Upper lobe of left lung (tissue), 6 donors: ENCODE data around the gene MON1B. TPM values are rescaled to one million over a fixed set of nuclear protein-coding genes. Genes with fewer than 3 reads are reported as not detected.

Source experiments
- ATAC-seq, 2 donors: fragments of 200-7000 bp; cut with Tn5 transposase; one replicate each; pipeline ENCODE4 v1.9.1; 2022; ENCODE audit warnings: mild to moderate bottlenecking in 2 of 2, moderate library complexity in 2 of 2; ENCODE audit not compliant: low FRiP score in 2 of 2
- DNase-seq, 2 donors: peaks; one replicate each; pipeline ENCODE4 v3.0.0-alpha.2; 2019 to 2020
- H3K27ac ChIP-seq, 4 donors: fragments of 200-600 bp; sonication (generic); one replicate each; pipeline ENCODE4 v1.5.1; 2016 to 2019
- H3K27me3 ChIP-seq, 4 donors: fragments of 200-600 bp; sonication (generic); one replicate each; pipeline ENCODE4 v1.5.1; 2017 to 2019
- H3K36me3 ChIP-seq, 4 donors: fragments of 200-600 bp; sonication (generic); one replicate each; pipeline ENCODE4 v1.5.1; 2016 to 2019
- H3K4me1 ChIP-seq, 4 donors: fragments of 200-600 bp; sonication (generic); one replicate each; pipeline ENCODE4 v1.5.1; 2018 to 2019
- H3K4me3 ChIP-seq, 4 donors: fragments of 200-600 bp; sonication (generic); one replicate each; pipeline ENCODE4 v1.5.1; 2017 to 2019; ENCODE audit warnings: mild to moderate bottlenecking in 2 of 4, moderate library complexity in 1 of 4
- H3K9me3 ChIP-seq, 4 donors: fragments of 200-600 bp; sonication (generic); one replicate each; pipeline ENCODE4 v1.5.1; 2018 to 2019
- EP300 ChIP-seq, 4 donors: sonication (generic); formaldehyde crosslinking; IDR thresholded peaks; one replicate each; pipeline ENCODE4 v1.5.1; 2017; ENCODE audit warnings: antibody characterized with exemption in 4 of 4, control low read depth in 2 of 4
- POLR2A ChIP-seq, 4 donors: fragments of 450-650 bp; IDR thresholded peaks; one replicate each; pipeline ENCODE4 v1.5.1; 2016 to 2017; ENCODE audit warnings: antibody characterized with exemption in 4 of 4, mild to moderate bottlenecking in 2 of 4
- POLR2AphosphoS5 ChIP-seq, 2 donors: sonication (generic); formaldehyde crosslinking; IDR thresholded peaks; one replicate each; pipeline ENCODE4 v1.5.1; 2017; ENCODE audit warnings: antibody characterized with exemption in 2 of 2
- WGBS, 2 donors: methylation state at CpG; one replicate each; pipeline ENCODE4 v1.1.5; 2017 to 2018; 5-methylcytosine and 5-hydroxymethylcytosine counted together
- total RNA-seq, 6 donors: library from RNA; depleted of rRNA in 4 of 6; stranded (reverse); fragments of >200 nt in 4 of 6; gene quantifications; one replicate each; pipeline versions ENCODE4 v1.1.0 to v1.2.1, GENCODE V29; 2016 to 2021
- TF ChIP-seq, protein P1 (sequence below), 6 experiments: fragments of 450-650 bp in 4 of 6; fragments of 200-600 bp in 2 of 6; sonication (generic) in 2 of 6; IDR thresholded peaks; one replicate each; pipeline ENCODE4 v1.5.1; 2016 to 2019; ENCODE audit warnings: antibody characterized with exemption in 6 of 6
- donor health status: DM: no; HTN: no; CAD: no; lungs with moderate emphysema.
- donor health status: DM: no; HTN: yes; CAD: no; lungs with severe emphysema.

MON1B gene
- total RNA-seq, 6 donors from 2014 or later, result 32.1 to 75.2 (median 52.5) TPM

DNA sequence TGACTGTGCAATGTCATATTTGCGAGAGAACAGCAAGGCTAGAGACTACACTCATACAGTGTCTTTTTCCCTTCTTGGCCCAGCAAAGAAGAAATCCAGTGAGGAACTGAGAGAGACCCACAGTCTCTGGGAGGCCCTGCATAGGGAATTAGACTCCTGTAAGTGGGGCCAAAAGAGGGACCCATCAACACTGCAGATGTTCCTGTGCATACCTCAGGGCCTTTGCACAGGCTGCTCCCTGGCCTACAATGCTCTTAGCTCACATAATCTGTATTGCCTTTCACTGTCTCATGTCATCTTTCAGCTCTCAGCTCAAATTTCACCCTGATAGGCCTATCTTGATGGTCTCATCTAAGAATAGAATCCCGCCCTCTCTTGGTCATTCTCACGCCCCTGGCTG is 17.4 kb downstream of the MON1B start:
- H3K4me3 ChIP-seq, result no peak overlapping the region
- WGBS, 2 donors, result 91 to 95% methylated on average over 3 of the region's 3 CpGs
- DNase-seq, result no peak
- TF ChIP-seq EP300 (IDR thresholded peaks at IDR 0.05) (no peak), POLR2A (IDR thresholded peaks at IDR 0.05) (no peak), POLR2AphosphoS5 (IDR thresholded peaks at IDR 0.05) (no peak)
- TF ChIP-seq, protein P1, sequence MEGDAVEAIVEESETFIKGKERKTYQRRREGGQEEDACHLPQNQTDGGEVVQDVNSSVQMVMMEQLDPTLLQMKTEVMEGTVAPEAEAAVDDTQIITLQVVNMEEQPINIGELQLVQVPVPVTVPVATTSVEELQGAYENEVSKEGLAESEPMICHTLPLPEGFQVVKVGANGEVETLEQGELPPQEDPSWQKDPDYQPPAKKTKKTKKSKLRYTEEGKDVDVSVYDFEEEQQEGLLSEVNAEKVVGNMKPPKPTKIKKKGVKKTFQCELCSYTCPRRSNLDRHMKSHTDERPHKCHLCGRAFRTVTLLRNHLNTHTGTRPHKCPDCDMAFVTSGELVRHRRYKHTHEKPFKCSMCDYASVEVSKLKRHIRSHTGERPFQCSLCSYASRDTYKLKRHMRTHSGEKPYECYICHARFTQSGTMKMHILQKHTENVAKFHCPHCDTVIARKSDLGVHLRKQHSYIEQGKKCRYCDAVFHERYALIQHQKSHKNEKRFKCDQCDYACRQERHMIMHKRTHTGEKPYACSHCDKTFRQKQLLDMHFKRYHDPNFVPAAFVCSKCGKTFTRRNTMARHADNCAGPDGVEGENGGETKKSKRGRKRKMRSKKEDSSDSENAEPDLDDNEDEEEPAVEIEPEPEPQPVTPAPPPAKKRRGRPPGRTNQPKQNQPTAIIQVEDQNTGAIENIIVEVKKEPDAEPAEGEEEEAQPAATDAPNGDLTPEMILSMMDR (IDR thresholded peaks at IDR 0.05), result no peak
- H3K4me1 ChIP-seq, result peaks cover 0 to 18% (median 13%) of the 10 kb centered on the region in 4 donors
- H3K9me3 ChIP-seq, result no peaks in the 10 kb centered on the region
- H3K27ac ChIP-seq, result no peak overlapping the region
- H3K27me3 ChIP-seq, result no peaks in the 10 kb centered on the region
- H3K36me3 ChIP-seq, result no peaks in the 10 kb centered on the region
- no peak for ATAC-seq

DNA sequence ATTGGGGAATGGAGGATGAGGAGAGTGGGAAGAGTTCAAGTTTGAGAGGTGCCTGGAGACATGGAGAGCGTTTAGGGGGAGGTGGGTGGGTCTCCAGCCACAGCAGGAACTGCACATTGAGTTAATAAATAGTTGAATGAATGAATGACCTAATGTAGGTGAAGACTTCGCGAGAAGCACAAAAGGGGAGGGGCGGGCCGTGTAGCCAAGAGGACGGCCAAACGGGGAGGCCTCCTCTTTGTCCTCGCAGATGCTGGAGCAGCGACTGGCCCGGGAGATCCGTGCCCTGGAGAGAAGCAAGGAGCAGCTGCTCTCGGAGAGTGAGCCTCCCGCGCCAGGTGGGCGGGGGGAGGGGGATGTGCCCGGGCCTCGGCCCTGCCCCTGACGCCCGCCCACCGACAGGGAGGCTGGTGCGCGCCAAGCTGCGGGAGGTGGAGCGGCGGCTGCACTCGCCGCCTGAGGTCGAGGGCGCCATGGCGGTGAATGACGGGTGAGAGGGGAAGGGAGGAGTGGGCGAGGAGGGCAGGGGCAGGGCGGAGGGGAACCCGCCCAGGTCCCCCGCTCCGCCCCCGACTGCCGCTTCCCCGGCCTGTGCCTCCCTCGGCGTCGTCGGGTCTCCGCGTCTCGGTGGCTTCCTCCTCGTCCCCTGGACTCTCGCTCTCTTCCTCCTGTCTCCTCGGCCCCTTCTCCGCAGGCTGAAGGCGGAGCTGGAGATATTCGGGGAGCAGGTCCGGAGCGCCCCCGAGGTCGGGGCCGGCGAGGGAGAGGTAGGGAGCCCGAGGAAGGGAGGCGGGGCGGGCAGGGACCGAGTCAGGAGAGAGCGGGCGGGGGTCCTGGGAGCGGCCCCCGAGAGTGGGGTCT is 21.1 kb downstream of the MON1B start:
- H3K27ac ChIP-seq, result peak overlapping the region; percentile 61 to 80 (median 80)
- H3K9me3 ChIP-seq, result no peaks in the 10 kb centered on the region
- peaks cover 0 to 24% (median 15%) of the 10 kb centered on the region in 4 donors for H3K4me1 ChIP-seq
- H3K36me3 ChIP-seq, result no peaks in the 10 kb centered on the region
- DNase-seq (peak; percentile 65 to 91), ATAC-seq (peak; percentile 70 to 71)
- WGBS, 2 donors, result 3 to 4% methylated on average over 32 to 47 of the region's 66 CpGs
- no peaks in the 10 kb centered on the region for H3K27me3 ChIP-seq
- peak overlapping the region; percentile 27 to 77 (median 64) for H3K4me3 ChIP-seq
- TF ChIP-seq POLR2A (IDR thresholded peaks at IDR 0.05) (peak in 2 of 4 donors; percentile 2 to 35), EP300 (IDR thresholded peaks at IDR 0.05) (no peak), POLR2AphosphoS5 (IDR thresholded peaks at IDR 0.05) (peak; percentile 39 to 51)
- TF ChIP-seq, protein P1 (IDR thresholded peaks at IDR 0.05), result peak in 3 of 6 experiments; percentile 13 to 34 (median 15)

DNA sequence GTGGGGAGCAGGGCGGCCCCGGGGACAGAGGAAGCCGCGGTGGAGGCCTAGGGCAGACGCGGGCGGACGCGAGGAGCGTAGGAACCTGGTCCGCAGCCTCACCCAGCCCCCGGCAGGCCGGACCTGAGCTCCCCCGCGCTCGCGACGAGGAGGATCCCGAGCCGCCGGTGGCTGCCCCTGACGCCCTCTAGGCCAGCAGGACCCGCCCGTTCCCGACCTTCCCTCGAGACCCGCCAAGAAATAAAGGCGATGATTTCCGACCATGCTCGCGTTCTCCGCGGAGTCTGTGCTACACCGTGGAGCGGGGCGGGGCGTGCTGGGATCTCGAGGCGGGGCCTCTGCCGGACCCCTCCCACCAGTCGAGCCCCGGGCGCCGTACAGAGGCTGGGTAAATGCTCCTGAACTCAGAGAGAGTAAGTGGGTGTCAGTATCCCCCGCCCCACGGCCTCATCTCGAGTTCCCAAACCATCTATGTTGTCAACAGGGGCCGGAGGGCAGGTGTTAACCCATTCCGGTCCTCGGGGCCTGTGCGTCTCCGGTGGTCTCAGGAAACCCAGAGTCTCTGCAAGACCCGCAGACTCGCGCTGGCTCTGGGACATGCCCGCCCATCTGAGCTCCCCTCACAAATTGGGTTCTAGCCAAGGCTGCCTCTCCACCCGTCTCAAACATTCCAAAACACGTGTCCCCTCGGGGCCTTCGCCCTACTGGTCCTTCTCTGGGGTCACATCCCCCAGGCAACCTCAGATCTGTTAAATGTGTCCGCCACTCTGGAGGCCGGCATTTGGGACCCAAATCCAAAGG is 22.0 kb downstream of the MON1B start:
- ATAC-seq (peak; percentile 89 to 91), DNase-seq (peak; percentile 69 to 94)
- no peaks in the 10 kb centered on the region for H3K9me3 ChIP-seq
- WGBS, 2 donors, result 21 to 47% methylated on average over 3 to 50 of the region's 62 CpGs
- H3K27me3 ChIP-seq, result no peaks in the 10 kb centered on the region
- TF ChIP-seq EP300 (IDR thresholded peaks at IDR 0.05), result no peak
- no peaks in the 10 kb centered on the region for H3K36me3 ChIP-seq
- H3K4me3 ChIP-seq, result peak overlapping the region; percentile 27 to 77 (median 64)
- peak overlapping the region; percentile 61 to 80 (median 80) for H3K27ac ChIP-seq
- H3K4me1 ChIP-seq, result peaks cover 0 to 24% (median 15%) of the 10 kb centered on the region in 4 donors

DNA sequence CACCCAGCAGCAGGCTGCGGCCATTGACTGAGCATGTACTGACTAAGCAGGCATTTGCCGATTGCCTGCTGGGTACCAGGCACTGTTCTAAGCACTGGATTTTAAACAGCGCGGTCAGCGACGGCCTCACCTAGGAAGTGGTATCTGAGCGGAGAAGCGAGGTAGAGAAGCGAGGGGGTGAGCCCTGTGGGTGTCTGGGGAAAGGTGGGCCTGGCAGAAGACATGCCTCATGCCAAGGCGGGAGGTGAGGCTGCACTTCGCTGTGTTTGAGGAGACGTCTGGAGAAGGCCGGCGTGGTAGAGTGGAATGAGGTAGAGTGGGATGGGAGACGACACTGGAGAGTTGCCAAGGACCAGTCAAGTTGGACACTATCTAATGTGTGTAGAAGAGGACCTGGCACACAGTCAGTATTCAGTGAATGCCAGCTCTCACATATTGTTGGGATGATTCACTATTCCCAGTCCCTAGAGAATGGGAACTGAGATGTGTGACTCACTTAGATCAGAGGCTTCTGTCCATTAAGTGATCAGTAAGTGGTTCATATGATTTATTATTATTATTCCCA is 22.6 kb downstream of the MON1B start:
- no peak overlapping the region for H3K4me3 ChIP-seq
- H3K9me3 ChIP-seq, result no peaks in the 10 kb centered on the region
- no peak overlapping the region for H3K27ac ChIP-seq
- no peak for DNase-seq
- no peaks in the 10 kb centered on the region for H3K27me3 ChIP-seq
- 89 to 92% methylated on average over 14 to 15 of the region's 15 CpGs for WGBS, 2 donors
- peak; percentile 8 to 46 for ATAC-seq
- no peaks in the 10 kb centered on the region for H3K36me3 ChIP-seq
- TF ChIP-seq POLR2AphosphoS5 (IDR thresholded peaks at IDR 0.05) (no peak), POLR2A (IDR thresholded peaks at IDR 0.05) (no peak), EP300 (IDR thresholded peaks at IDR 0.05) (no peak)
- TF ChIP-seq, protein P1 (IDR thresholded peaks at IDR 0.05), result no peak
- H3K4me1 ChIP-seq, result peaks cover 0 to 24% (median 15%) of the 10 kb centered on the region in 4 donors
